ENCODE data around the gene ZBTB7C.

DNA sequence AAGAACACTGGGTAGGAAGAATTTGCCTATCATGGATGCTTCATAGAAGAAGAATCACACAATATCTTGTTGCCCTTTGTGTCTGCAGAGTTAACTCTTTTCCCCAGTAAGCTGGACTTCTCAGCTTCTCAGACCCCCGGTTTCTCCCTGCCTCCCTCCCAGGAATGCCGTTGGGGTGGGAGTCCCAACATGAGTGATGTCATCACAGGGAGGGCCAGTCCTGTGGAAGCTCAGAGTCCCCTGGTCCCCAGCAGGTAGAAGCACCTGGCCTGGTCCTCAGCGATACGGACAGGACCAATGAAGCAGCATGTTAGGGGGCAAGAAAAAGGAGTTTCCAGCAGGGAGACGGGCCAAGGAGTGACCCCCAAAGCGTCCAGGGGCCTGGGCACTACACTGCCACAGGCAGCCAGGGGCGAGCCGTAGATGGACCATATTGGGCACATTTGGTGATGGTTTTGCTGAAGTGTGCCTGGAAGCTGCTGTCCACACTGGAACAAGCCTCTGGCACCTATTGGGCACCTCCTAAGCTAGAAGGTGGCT is 242.8 kb downstream of the ZBTB7C start:
- TF ChIP-seq, protein P1, sequence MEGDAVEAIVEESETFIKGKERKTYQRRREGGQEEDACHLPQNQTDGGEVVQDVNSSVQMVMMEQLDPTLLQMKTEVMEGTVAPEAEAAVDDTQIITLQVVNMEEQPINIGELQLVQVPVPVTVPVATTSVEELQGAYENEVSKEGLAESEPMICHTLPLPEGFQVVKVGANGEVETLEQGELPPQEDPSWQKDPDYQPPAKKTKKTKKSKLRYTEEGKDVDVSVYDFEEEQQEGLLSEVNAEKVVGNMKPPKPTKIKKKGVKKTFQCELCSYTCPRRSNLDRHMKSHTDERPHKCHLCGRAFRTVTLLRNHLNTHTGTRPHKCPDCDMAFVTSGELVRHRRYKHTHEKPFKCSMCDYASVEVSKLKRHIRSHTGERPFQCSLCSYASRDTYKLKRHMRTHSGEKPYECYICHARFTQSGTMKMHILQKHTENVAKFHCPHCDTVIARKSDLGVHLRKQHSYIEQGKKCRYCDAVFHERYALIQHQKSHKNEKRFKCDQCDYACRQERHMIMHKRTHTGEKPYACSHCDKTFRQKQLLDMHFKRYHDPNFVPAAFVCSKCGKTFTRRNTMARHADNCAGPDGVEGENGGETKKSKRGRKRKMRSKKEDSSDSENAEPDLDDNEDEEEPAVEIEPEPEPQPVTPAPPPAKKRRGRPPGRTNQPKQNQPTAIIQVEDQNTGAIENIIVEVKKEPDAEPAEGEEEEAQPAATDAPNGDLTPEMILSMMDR (IDR thresholded peaks at IDR 0.05; ENCODE audit: borderline replicate concordance, extremely low read depth, low read length, poor library complexity, severe bottlenecking): no peak
- no peak for TF ChIP-seq EZH2 (IDR thresholded peaks at IDR 0.05; ENCODE audit: borderline replicate concordance, low read depth, low read length, severe bottlenecking)
